Measurements from ENCODE around the gene ZNF76. TPM values are rescaled to one million over a fixed set of nuclear protein-coding genes. Genes with fewer than 3 reads are reported as not detected.

ZNF76 gene
- total RNA-seq, 2 experiments from 2014 or later: 31.0 to 59.5 TPM

- no peaks in the 10 kb centered on the region for H3K9me2 ChIP-seq (ENCODE audit: insufficient read depth, low read length)
- H3K36me3 ChIP-seq (ENCODE audit: insufficient read depth, low read length): peaks cover 76% of the 10 kb centered on the region
- H4K20me1 ChIP-seq (ENCODE audit: insufficient read depth, low read length): no peaks in the 10 kb centered on the region
- H3K9me3 ChIP-seq (ENCODE audit: low read length): no peaks in the 10 kb centered on the region
- no peak overlapping the region for H2AFZ ChIP-seq (ENCODE audit: low read length)
- no peak overlapping the region for H3K4me2 ChIP-seq (ENCODE audit: low read length)
- no peak overlapping the region for H3K4me3 ChIP-seq (ENCODE audit: low read depth, low read length, poor library complexity, severe bottlenecking)
- no peak for DNase-seq (ENCODE audit: low spot score)
- ChIA-PET CTCF (ENCODE audit: unreplicated experiment) (no interaction called here), POLR2A (interaction anchor here (0.5 kb wide), 1 partner anchor 357 kb away, joined by 3 read pairs; no protein-coding TSS in a partner anchor)
- no TSS peak for BruUV-seq (replicated peaks)
- intact Hi-C loops (cut with micrococcal nuclease; ENCODE audit: unreplicated experiment): no loop called here
- H3K79me2 ChIP-seq (ENCODE audit: insufficient read depth, low read depth, low read length): no peaks in the 10 kb centered on the region
- no peak overlapping the region for H3K27ac ChIP-seq (ENCODE audit: low read depth, low read length, poor library complexity, severe bottlenecking)
- H3K4me1 ChIP-seq (ENCODE audit: insufficient read depth, low read length, poor library complexity, severe bottlenecking): peaks cover 9% of the 10 kb centered on the region
- no peak for TF ChIP-seq CTCF (conservative IDR thresholded peaks at IDR 0.05; ENCODE audit: low read length)
- TF ChIP-seq EZH2phosphoT487 (IDR thresholded peaks at IDR 0.05; ENCODE audit: borderline replicate concordance, low read depth, low read length): no peak
Observed at GRCh38 chr6:35320031-35320410, 60.5 kb downstream of the ZNF76 start.

DNA sequence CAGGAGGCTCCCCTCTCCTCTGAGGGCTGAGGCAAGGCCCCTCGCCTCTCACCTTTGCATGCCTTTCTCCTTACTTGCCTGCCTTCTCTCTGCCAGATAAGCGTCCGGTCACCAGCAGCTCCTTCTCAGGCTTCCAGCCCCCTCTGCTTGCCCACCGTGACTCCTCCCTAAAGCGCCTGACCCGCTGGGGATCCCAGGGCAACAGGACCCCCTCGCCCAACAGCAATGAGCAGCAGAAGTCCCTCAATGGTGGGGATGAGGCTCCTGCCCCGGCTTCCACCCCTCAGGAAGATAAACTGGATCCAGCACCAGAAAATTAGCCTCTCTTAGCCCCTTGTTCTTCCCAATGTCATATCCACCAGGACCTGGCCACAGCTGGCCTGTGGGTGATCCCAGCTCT is 61.6 kb downstream of the ZNF76 start:
- POLR2A ChIA-PET: no interaction called here
- BruUV-seq (replicated peaks): TSS peak; percentile 78
- Histone ChIP-seq H3K9me3 (ENCODE audit: low read length) (no peaks in the 10 kb centered on the region), H4K20me1 (ENCODE audit: insufficient read depth, low read length) (no peaks in the 10 kb centered on the region), H3K36me3 (ENCODE audit: insufficient read depth, low read length) (peaks cover 77% of the 10 kb centered on the region), H3K27ac (ENCODE audit: low read depth, low read length, poor library complexity, severe bottlenecking) (no peak overlapping the region), H3K4me3 (ENCODE audit: low read depth, low read length, poor library complexity, severe bottlenecking) (no peak overlapping the region), H3K4me1 (ENCODE audit: insufficient read depth, low read length, poor library complexity, severe bottlenecking) (peaks cover 9% of the 10 kb centered on the region), H3K4me2 (ENCODE audit: low read length) (no peak overlapping the region), H3K9me2 (ENCODE audit: insufficient read depth, low read length) (no peaks in the 10 kb centered on the region), H3K79me2 (ENCODE audit: insufficient read depth, low read depth, low read length) (no peaks in the 10 kb centered on the region), H2AFZ (ENCODE audit: low read length) (no peak overlapping the region)
- TF ChIP-seq EZH2phosphoT487 (IDR thresholded peaks at IDR 0.05; ENCODE audit: borderline replicate concordance, low read depth, low read length): no peak
- intact Hi-C loops (cut with micrococcal nuclease; ENCODE audit: unreplicated experiment): no loop called here
- CTCF ChIA-PET (ENCODE audit: unreplicated experiment): no interaction called here
- no peak for DNase-seq (ENCODE audit: low spot score)

- H3K9me3 ChIP-seq (ENCODE audit: low read length): peaks cover 15% of the 10 kb centered on the region
- H3K36me3 ChIP-seq (ENCODE audit: insufficient read depth, low read length): peaks cover 29% of the 10 kb centered on the region
- CTCF ChIA-PET (ENCODE audit: unreplicated experiment): interaction anchor here (1.0 to 1.4 kb wide), 3 partner anchors 24 to 30 kb away, joined by 3 to 19 read pairs (median 4); partner anchors contain the start of gene DEF6
- peak overlapping the region; percentile 72; the same call in 1 of the 2 replicates for H2AFZ ChIP-seq (ENCODE audit: low read length)
- H3K27ac ChIP-seq (ENCODE audit: low read depth, low read length, poor library complexity, severe bottlenecking): peak overlapping the region; percentile 18
- BruUV-seq (replicated peaks): no TSS peak
- peaks cover 20% of the 10 kb centered on the region for H3K4me1 ChIP-seq (ENCODE audit: insufficient read depth, low read length, poor library complexity, severe bottlenecking)
- no peaks in the 10 kb centered on the region for H4K20me1 ChIP-seq (ENCODE audit: insufficient read depth, low read length)
- H3K4me2 ChIP-seq (ENCODE audit: low read length): peak overlapping the region; percentile 32
- no peaks in the 10 kb centered on the region for H3K9me2 ChIP-seq (ENCODE audit: insufficient read depth, low read length)
- TF ChIP-seq CTCF (conservative IDR thresholded peaks at IDR 0.05; ENCODE audit: low read length) (peak; percentile 87), EZH2phosphoT487 (IDR thresholded peaks at IDR 0.05; ENCODE audit: borderline replicate concordance, low read depth, low read length) (no peak)
- no peak overlapping the region for H3K4me3 ChIP-seq (ENCODE audit: low read depth, low read length, poor library complexity, severe bottlenecking)
- intact Hi-C loops (cut with micrococcal nuclease; ENCODE audit: unreplicated experiment): loop anchor here (1.0 kb wide), 2 partner anchors 24 to 30 kb away; partner anchors contain the start of gene DEF6
- POLR2A ChIA-PET: interaction anchor here (0.6 to 1.4 kb wide), 3 partner anchors 29 to 150 kb away, joined by 4 to 5 read pairs (median 4); partner anchors contain the start of gene DEF6
- H3K79me2 ChIP-seq (ENCODE audit: insufficient read depth, low read depth, low read length): no peaks in the 10 kb centered on the region
- peak; percentile 83 for DNase-seq (ENCODE audit: low spot score)
Observed at GRCh38 chr6:35327349-35328027, 68.0 kb downstream of the ZNF76 start.

All from OCI-LY7 (cell line).